ENCODE data around the gene MUC5AC. TPM values are rescaled to one million over a fixed set of nuclear protein-coding genes. Genes with fewer than 3 reads are reported as not detected.

The MUC5AC gene
- total RNA-seq, 1 experiment from 2014 or later: under 0.01 TPM

DNA sequence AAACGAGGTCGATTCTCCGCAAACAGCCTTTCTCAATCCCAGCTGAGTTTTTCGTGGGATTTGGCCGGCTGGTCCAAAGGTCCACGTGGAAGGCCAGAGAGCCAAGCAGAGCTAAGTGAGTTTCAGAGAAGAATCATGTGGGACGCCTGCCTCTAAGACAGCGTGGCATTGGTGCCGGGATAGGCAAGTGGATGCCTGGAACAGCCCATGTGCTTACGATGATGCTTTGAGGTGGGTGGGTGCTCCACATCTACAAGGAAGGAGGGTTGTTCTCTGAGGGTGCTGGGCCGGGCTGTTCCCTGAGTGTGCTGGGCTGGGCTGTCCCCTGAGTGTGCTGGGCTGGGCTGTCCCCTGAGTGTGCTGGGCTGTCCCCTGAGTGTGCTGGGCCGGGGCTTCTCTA is 41.6 kb upstream of the MUC5AC start:
- intact Hi-C loops (cut with micrococcal nuclease): no loop called here
- no peak for TF ChIP-seq CBX3 (IDR thresholded peaks at IDR 0.05; ENCODE audit: low read depth)
- TF ChIP-seq ATF3 (IDR thresholded peaks at IDR 0.05): no peak
- TF ChIP-seq, protein P1, sequence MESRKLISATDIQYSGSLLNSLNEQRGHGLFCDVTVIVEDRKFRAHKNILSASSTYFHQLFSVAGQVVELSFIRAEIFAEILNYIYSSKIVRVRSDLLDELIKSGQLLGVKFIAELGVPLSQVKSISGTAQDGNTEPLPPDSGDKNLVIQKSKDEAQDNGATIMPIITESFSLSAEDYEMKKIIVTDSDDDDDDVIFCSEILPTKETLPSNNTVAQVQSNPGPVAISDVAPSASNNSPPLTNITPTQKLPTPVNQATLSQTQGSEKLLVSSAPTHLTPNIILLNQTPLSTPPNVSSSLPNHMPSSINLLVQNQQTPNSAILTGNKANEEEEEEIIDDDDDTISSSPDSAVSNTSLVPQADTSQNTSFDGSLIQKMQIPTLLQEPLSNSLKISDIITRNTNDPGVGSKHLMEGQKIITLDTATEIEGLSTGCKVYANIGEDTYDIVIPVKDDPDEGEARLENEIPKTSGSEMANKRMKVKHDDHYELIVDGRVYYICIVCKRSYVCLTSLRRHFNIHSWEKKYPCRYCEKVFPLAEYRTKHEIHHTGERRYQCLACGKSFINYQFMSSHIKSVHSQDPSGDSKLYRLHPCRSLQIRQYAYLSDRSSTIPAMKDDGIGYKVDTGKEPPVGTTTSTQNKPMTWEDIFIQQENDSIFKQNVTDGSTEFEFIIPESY (IDR thresholded peaks at IDR 0.05; ENCODE audit: extremely low read depth, insufficient replicate concordance, low read length): no peak
- TF ChIP-seq RAD21 (IDR thresholded peaks at IDR 0.05; ENCODE audit: low read depth): no peak
- no peak for TF ChIP-seq TCF7L2 (IDR thresholded peaks at IDR 0.05; ENCODE audit: borderline replicate concordance, extremely low read depth, insufficient read depth, insufficient read length)
- TF ChIP-seq EZH2phosphoT487 (IDR thresholded peaks at IDR 0.05; ENCODE audit: borderline replicate concordance): no peak
- TF ChIP-seq JUND (IDR thresholded peaks at IDR 0.05): no peak
- BruUV-seq (replicated peaks): no TSS peak

More for the DNA sequence above, 41.6 kb upstream of the MUC5AC start:
- ChIA-PET POLR2A (no interaction called here), CTCF (no interaction called here), RAD21 (ENCODE audit: low non-redundant PET in 1 of 2, low total read pairs in 2 of 2, uncharacterized antibody in 2 of 2, unreplicated experiment in 2 of 2) (no interaction called here)
- H3K36me3 ChIP-seq (ENCODE audit: control insufficient read depth in 1 of 2, insufficient read depth in 2 of 2, low read length in 2 of 2): no peaks in the 10 kb centered on the region
- H4K20me1 ChIP-seq (ENCODE audit: insufficient read depth): no peaks in the 10 kb centered on the region
- H2AFZ ChIP-seq (ENCODE audit: low read depth, low read length, poor library complexity, severe bottlenecking): no peak overlapping the region
- H3K9me3 ChIP-seq (ENCODE audit: control insufficient read depth in 1 of 2, insufficient read depth in 1 of 2, low read depth in 1 of 2, low read length in 2 of 2): no peaks in the 10 kb centered on the region
- ATAC-seq: no peak
- no peak overlapping the region for H3K27ac ChIP-seq (ENCODE audit: low read depth, low read length)
- H3K4me1 ChIP-seq (ENCODE audit: control insufficient read depth in 1 of 2, insufficient read depth in 2 of 2, low read length in 2 of 2): no peaks in the 10 kb centered on the region; a peak in 1 of 4 replicates
- no peaks in the 10 kb centered on the region for H3K27me3 ChIP-seq (ENCODE audit: insufficient read depth, low read length)
- H3K9me2 ChIP-seq (ENCODE audit: insufficient read depth): no peaks in the 10 kb centered on the region
- H3K4me3 ChIP-seq (replicated peaks in 1 of 2; ENCODE audit: low read depth in 1 of 2, low read length in 2 of 2): no peak overlapping the region
- no peaks in the 10 kb centered on the region for H3K79me2 ChIP-seq (ENCODE audit: insufficient read depth, low read length)
- DNase-seq (ENCODE audit: low read depth, low spot score): no peak
- no peak overlapping the region for H3K9ac ChIP-seq (ENCODE audit: low read length)
- no peak overlapping the region for H3K4me2 ChIP-seq (ENCODE audit: low read length)
